HL-60 (cell line): ENCODE results near the gene KIF27.
"Not testable (repeated sequence)": the region's sequence is repeated elsewhere in the genome, so short reads cannot be mapped to it uniquely, and the experiment has no call there.

ENCODE experiments used
- DNase-seq, 2 experiments: peaks; one replicate each; pipeline ENCODE4 v3.0.0-alpha.2; 2010 to 2020; ENCODE audit warnings: low read depth in 1 of 2, low spot score in 1 of 2
- H3K27ac ChIP-seq: fragments of 250-450 bp; sonication (Bioruptor Pico); replicated peaks from 2 replicates; pipeline ENCODE4 v1.5.1; 2020; ENCODE audit warnings: mild to moderate bottlenecking, moderate library complexity
- H3K27me3 ChIP-seq: fragments of 250-450 bp; sonication (Bioruptor Pico); 2 replicates; pipeline ENCODE4 v1.5.1; 2021; ENCODE audit warnings: mild to moderate bottlenecking, moderate library complexity; ENCODE audit not compliant: insufficient read depth, poor library complexity, severe bottlenecking
- H3K4me3 ChIP-seq: replicated peaks from 2 replicates; pipeline ENCODE4 v1.5.1; 2011; ENCODE audit warnings: mild to moderate bottlenecking, control low read depth, low read length; ENCODE audit not compliant: insufficient read depth

The KIF27 gene

GRCh38 chr9:83886498-83886897, 34.7 kb downstream of the KIF27 start:
- H3K4me3 ChIP-seq, H3K27me3 ChIP-seq, H3K27ac ChIP-seq, DNase-seq: not testable (repeated sequence)

- not testable (repeated sequence) for H3K4me3 ChIP-seq, DNase-seq, H3K27me3 ChIP-seq, H3K27ac ChIP-seq
Measured at GRCh38 chr9:83885559-83886240, 35.5 kb downstream of the KIF27 start.

GRCh38 chr9:83881687-83882408, 39.4 kb downstream of the KIF27 start:
- not testable (repeated sequence) for H3K27ac ChIP-seq, DNase-seq, H3K4me3 ChIP-seq, H3K27me3 ChIP-seq

- H3K27ac ChIP-seq, H3K27me3 ChIP-seq, H3K4me3 ChIP-seq, DNase-seq: not testable (repeated sequence)
Measured at GRCh38 chr9:83875559-83875958, 45.7 kb downstream of the KIF27 start.

- H3K4me3 ChIP-seq, H3K27me3 ChIP-seq, H3K27ac ChIP-seq, DNase-seq: not testable (repeated sequence)
Measured at GRCh38 chr9:83849895-83850294, 71.3 kb downstream of the KIF27 start.

GRCh38 chr9:83837070-83837643, 84.1 kb downstream of the KIF27 start:
- not testable (repeated sequence) for H3K27me3 ChIP-seq, DNase-seq, H3K27ac ChIP-seq, H3K4me3 ChIP-seq

GRCh38 chr9:83830426-83831071, 90.7 kb downstream of the KIF27 start:
- H3K4me3 ChIP-seq, H3K27ac ChIP-seq, DNase-seq, H3K27me3 ChIP-seq: not testable (repeated sequence)

- H3K27me3 ChIP-seq, DNase-seq, H3K27ac ChIP-seq, H3K4me3 ChIP-seq: not testable (repeated sequence)
Measured at GRCh38 chr9:83824986-83825623, 96.1 kb downstream of the KIF27 start.

- H3K27ac ChIP-seq, H3K27me3 ChIP-seq: not testable (repeated sequence)
- peak within 1 kb of the TSS; percentile 57 for H3K4me3 ChIP-seq
- DNase-seq: peak; percentile 40 to 77
Measured at GRCh38 chr9:83817356-83818278, 103.6 kb downstream of the KIF27 start, which contains the start of gene GKAP1. GKAP1 (minus strand) TSS chr9:83817769; CDS start chr9:83806517, 11,252 bp downstream.

GRCh38 chr9:83817011-83817355, 104.2 kb downstream of the KIF27 start:
- peak overlapping the region; percentile 57 for H3K4me3 ChIP-seq
- not testable (repeated sequence) for H3K27ac ChIP-seq, H3K27me3 ChIP-seq
- peak in 1 of 2 experiments; percentile 9 for DNase-seq

- not testable (repeated sequence) for DNase-seq, H3K27me3 ChIP-seq, H3K4me3 ChIP-seq, H3K27ac ChIP-seq
Measured at GRCh38 chr9:83815120-83815519, 106.1 kb downstream of the KIF27 start.
